Cardiac fibroblast (primary cell): ENCODE measurements around the gene TMEM114.

Source experiments
- DNase-seq, 2 donors: peaks; one replicate each; pipeline versions ENCODE4 v3.0.0 to v3.0.0-alpha.2; 2010; ENCODE audit warnings: low read depth in 2 of 2
- H3K4me3 ChIP-seq, 2 donors: replicated peaks in 1 of 2; 1 replicate in 1 of 2; 2 replicates in 1 of 2; pipeline ENCODE4 v1.5.1; 2011; ENCODE audit warnings: low read depth in 2 of 2, low read length in 2 of 2, mild to moderate bottlenecking in 2 of 2, moderate library complexity in 1 of 2
- TF ChIP-seq, protein P1 (sequence below): IDR thresholded peaks from one replicate; pipeline ENCODE4 v1.5.1; 2011; ENCODE audit warnings: low read depth, mild to moderate bottlenecking, low read length, inconsistent platforms

TMEM114 gene

DNA sequence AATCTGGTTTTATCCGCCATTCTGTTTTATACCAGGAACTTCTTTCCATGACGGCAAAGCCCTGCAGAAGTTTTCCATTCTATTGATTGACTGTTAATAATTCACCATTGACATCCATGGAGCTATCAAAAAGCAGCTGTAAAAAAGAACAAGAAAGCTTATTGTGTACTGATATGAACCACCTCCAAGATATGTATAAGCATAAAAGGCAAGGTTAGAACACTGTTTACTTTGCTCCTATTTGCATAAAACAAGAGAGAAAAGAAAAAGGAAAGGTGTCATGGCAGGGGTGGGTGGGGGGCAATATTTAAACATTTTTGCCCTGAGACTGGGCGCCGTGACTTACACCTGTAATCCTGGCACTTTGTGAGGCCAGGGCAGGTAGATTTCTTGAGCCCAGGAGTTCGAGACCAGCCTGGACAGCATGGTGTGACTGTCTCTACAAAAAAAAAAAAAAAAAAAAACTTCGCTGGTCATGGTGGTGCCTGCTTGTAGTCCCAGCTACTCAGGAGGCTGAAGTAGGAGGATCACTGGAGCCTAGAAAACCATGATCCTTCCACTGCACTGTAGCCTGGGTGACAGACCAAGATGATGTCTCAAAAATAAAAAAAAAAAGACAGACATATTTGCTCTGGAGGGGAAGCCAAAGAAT, 52.5 kb downstream of the TMEM114 start:
- DNase-seq, result no peak
- H3K4me3 ChIP-seq, result no peak overlapping the region
- TF ChIP-seq, protein P1, sequence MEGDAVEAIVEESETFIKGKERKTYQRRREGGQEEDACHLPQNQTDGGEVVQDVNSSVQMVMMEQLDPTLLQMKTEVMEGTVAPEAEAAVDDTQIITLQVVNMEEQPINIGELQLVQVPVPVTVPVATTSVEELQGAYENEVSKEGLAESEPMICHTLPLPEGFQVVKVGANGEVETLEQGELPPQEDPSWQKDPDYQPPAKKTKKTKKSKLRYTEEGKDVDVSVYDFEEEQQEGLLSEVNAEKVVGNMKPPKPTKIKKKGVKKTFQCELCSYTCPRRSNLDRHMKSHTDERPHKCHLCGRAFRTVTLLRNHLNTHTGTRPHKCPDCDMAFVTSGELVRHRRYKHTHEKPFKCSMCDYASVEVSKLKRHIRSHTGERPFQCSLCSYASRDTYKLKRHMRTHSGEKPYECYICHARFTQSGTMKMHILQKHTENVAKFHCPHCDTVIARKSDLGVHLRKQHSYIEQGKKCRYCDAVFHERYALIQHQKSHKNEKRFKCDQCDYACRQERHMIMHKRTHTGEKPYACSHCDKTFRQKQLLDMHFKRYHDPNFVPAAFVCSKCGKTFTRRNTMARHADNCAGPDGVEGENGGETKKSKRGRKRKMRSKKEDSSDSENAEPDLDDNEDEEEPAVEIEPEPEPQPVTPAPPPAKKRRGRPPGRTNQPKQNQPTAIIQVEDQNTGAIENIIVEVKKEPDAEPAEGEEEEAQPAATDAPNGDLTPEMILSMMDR, result no peak

GRCh38 chr16:8533509-8533908, 56.8 kb downstream of the TMEM114 start:
- DNase-seq, result no peak
- H3K4me3 ChIP-seq, result no peak overlapping the region
- TF ChIP-seq, protein P1, result no peak

- no peak overlapping the region for H3K4me3 ChIP-seq
- TF ChIP-seq, protein P1, result no peak
- DNase-seq, result no peak
Observed at GRCh38 chr16:8530752-8531384, 59.4 kb downstream of the TMEM114 start.

GRCh38 chr16:8528471-8528870, 61.8 kb downstream of the TMEM114 start:
- TF ChIP-seq, protein P1, result no peak
- no peak overlapping the region for H3K4me3 ChIP-seq
- no peak for DNase-seq

- H3K4me3 ChIP-seq, result no peak overlapping the region
- DNase-seq, result no peak
- TF ChIP-seq, protein P1, result no peak
Observed at GRCh38 chr16:8523932-8524331, 66.4 kb downstream of the TMEM114 start.

DNA sequence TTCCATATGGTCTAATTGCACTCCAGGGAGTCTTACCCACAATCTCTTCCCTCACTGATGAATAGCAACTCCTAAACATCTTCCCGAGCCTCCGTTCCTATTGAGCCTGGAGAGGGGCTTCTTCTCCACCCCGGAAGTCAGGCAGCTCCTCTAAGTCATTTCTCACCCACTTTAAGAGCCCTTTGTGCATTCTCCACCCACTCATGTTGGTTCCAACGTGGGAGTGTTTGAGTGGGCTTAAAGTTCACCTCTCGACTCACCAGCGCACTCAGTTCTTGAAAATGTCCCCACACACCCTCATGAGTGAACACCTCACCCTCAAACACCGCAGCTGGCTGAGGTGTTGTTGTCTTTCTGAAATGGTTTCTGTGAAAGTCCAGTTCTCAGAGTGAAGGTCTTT, 67.6 kb downstream of the TMEM114 start:
- H3K4me3 ChIP-seq, result no peak overlapping the region
- TF ChIP-seq, protein P1, result no peak
- DNase-seq, result no peak

GRCh38 chr16:8519643-8520042, 70.7 kb downstream of the TMEM114 start:
- TF ChIP-seq, protein P1, result no peak
- no peak for DNase-seq
- H3K4me3 ChIP-seq, result no peak overlapping the region
